Measurements from ENCODE around the gene STK17A. TPM values are rescaled to one million over a fixed set of nuclear protein-coding genes. Genes with fewer than 3 reads are reported as not detected.
"Not testable (repeated sequence)": the region's sequence is repeated elsewhere in the genome, so short reads cannot be mapped to it uniquely, and the experiment has no call there.

Gene STK17A
- total RNA-seq, 2 donors from 2014 or later, result 21.1 to 32.2 TPM

GRCh38 chr7:43671521-43671920 is 88.6 kb downstream of the STK17A start:
- DNase-seq (ENCODE audit: low spot score), result no peak
- intact Hi-C loops (cut with DNase I), result no loop called here

GRCh38 chr7:43673243-43673976 is 90.5 kb downstream of the STK17A start:
- DNase-seq (ENCODE audit: low spot score); intact Hi-C loops (cut with DNase I): not testable (repeated sequence)

- intact Hi-C loops (cut with DNase I), result no loop called here
- no peak for DNase-seq (ENCODE audit: low spot score)
Measured at GRCh38 chr7:43674559-43675436, 91.9 kb downstream of the STK17A start.

Other genes starting within 250 kb of the STK17A start
- gene COA1, start 146.4 kb downstream of the STK17A start, total RNA-seq, result 10 to 100 TPM; 29.0 to 29.6 TPM
- 10 to 100 TPM; 54.2 to 63.0 TPM for gene BLVRA, start 175.6 kb downstream of the STK17A start, total RNA-seq